ENCODE results near the gene TRABD2B. TPM values are rescaled to one million over a fixed set of nuclear protein-coding genes. Genes with fewer than 3 reads are reported as not detected.

The TRABD2B gene
- total and polyA plus RNA-seq, 2 of the 4 experiments (the other 2 are of a cell fraction): not detected

DNA sequence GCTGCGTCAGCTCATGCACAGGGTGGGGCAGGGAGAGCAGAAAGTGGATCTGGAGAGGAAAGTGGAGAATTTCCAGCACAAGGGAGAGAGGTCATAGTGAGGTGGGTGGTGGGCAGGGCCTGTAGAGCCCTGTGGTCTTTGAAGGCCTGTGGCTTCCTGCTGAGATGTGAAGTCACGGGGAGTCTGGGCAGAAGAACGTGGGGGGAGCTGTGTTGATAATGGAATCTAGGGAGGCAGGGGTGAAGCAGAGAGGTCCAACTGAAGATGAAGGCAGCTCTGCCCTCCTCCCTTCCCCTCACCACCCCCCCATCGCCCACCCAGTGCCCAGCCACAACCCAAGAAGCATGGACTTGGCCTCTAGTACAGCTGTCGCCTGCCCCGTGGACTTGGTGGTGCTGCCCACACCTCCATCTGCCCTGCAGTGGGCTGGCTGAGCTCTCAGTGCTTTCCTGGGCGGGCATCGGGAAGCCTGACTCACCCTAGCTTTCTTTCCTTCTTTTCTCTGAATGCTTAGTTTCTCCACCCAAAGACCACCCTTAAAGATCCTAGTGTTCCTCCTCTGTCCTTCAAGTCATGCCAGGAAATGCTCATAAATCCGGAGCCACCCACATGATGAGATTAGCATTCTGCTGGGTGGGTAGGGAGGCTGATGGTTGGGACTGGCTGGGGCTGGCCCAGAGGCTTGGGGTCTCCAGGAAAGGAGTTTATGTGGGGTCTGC is 186.1 kb downstream of the TRABD2B start:
- Histone ChIP-seq H2AFZ (replicated peaks; ENCODE audit: low read length, poor library complexity) (no peak overlapping the region), H4K8ac (ENCODE audit: low read depth in 2 of 2, low read length in 2 of 2) (no peak overlapping the region), H4K91ac (ENCODE audit: insufficient read depth, low read depth, low read length) (no peak overlapping the region), H3K27me3 (ENCODE audit: control insufficient read depth, insufficient read depth, low read length) (no peaks in the 10 kb centered on the region; the same call in 1 of the 2 replicates), H4K5ac (ENCODE audit: low read depth, low read length) (no peak overlapping the region), H3K9me1 (ENCODE audit: insufficient read depth, low read length) (no peaks in the 10 kb centered on the region), H3K9ac (ENCODE audit: low read depth, low read length) (no peak overlapping the region), H4K20me1 (ENCODE audit: insufficient read depth, low read length) (no peaks in the 10 kb centered on the region), H2AK5ac (ENCODE audit: low read depth, low read length) (no peak overlapping the region), H3K36me3 (ENCODE audit: control insufficient read depth, insufficient read depth, low read length) (no peaks in the 10 kb centered on the region), H3K9me3 (ENCODE audit: control insufficient read depth, insufficient read depth, low read length) (no peaks in the 10 kb centered on the region), H3K27ac (ENCODE audit: insufficient read depth, low read length) (no peak overlapping the region), H2AK9ac (replicated peaks; ENCODE audit: low read depth, low read length, poor library complexity) (no peak overlapping the region), H2BK5ac (ENCODE audit: low read depth, low read length, poor library complexity, severe bottlenecking) (no peak overlapping the region), H3K23ac (ENCODE audit: low read depth, low read length) (no peak overlapping the region), H3K4me3 (ENCODE audit: insufficient read depth, low read depth, low read length) (no peak overlapping the region), H3K4me1 (ENCODE audit: control insufficient read depth, insufficient read depth, low read length) (no peaks in the 10 kb centered on the region), H2BK15ac (ENCODE audit: low read depth, low read length) (no peak overlapping the region), H3K18ac (ENCODE audit: low read depth, low read length) (no peak overlapping the region), H3K4me2 (ENCODE audit: low read depth, low read length) (no peak overlapping the region), H2BK20ac (ENCODE audit: low read depth, low read length) (no peak overlapping the region), H3K14ac (replicated peaks; ENCODE audit: low read depth, low read length) (no peak overlapping the region), H3K56ac (ENCODE audit: extremely low read depth, insufficient read depth, low read length) (no peak overlapping the region), H3K4ac (ENCODE audit: low read depth, low read length) (no peak overlapping the region), H2BK120ac (ENCODE audit: low read depth, low read length) (no peak overlapping the region), H3K79me1 (ENCODE audit: low read depth in 1 of 2, low read length in 2 of 2) (no peaks in the 10 kb centered on the region)
- DNase-seq (no peak), ATAC-seq (ENCODE audit: low read depth) (no peak)
- intact Hi-C loops (cut with micrococcal nuclease) (no loop called here), dilution Hi-C loops (cut with HindIII; ENCODE audit: low sequenced_read_pairs, unreplicated experiment) (no loop called here), in situ Hi-C loops (cut with MboI; ENCODE audit: low sequenced_read_pairs) (no loop called here)
- no TSS peak for BruUV-seq (replicated peaks)
- 31% methylated on average over 5 of the region's 9 CpGs; no CpG with 5 or more reads in 1 of the 2 experiments for WGBS, 2 experiments (ENCODE audit: extremely low coverage in 2 of 2, insufficient read length in 1 of 2)
- no peak for TF ChIP-seq SMC3 (IDR thresholded peaks at IDR 0.05; ENCODE audit: low read depth, low read length)
- TF ChIP-seq POLR2A (IDR thresholded peaks at IDR 0.05; ENCODE audit: low read depth, low read length): no peak
- TF ChIP-seq CHD1 (IDR thresholded peaks at IDR 0.05; ENCODE audit: low read depth, low read length): no peak
- no peak for TF ChIP-seq CTCF (conservative IDR thresholded peaks at IDR 0.05; ENCODE audit: low read depth, low read length)
- TF ChIP-seq MAFK (IDR thresholded peaks at IDR 0.05; ENCODE audit: low read depth, low read length): no peak
- no peak for TF ChIP-seq BHLHE40 (IDR thresholded peaks at IDR 0.05; ENCODE audit: low read depth, low read length)
- no peak for TF ChIP-seq RFX5 (IDR thresholded peaks at IDR 0.05; ENCODE audit: low read depth, low read length)
- ChIA-PET CTCF (no interaction called here), POLR2A (ENCODE audit: unreplicated experiment) (no interaction called here)
